Calu3 (cell line): Measurements from ENCODE around the gene RERE. TPM values are rescaled to one million over a fixed set of nuclear protein-coding genes. Genes with fewer than 3 reads are reported as not detected.

Experiments
- BruUV-seq: library from RNA; stranded (reverse); fragments of 400-500 nt; replicated peaks from 2 replicates; lab custom pipeline; 2021; lab: Mats Ljungman, UMichigan
- CTCF ChIA-PET: fragments of 300-600 bp; sonication (Branson Sonifier 250); formaldehyde crosslinking; loops from one replicate; lab custom pipeline; 2022; ENCODE audit warnings: antibody characterized with exemption; lab: Charles Lee
- DNase-seq: peaks from one replicate; pipeline ENCODE4 v3.0.0; 2022
- H3K27ac Mint-ChIP-seq: one replicate; pipeline ENCODE4 v1.8.0; 2022; ENCODE audit warnings: mixed read lengths; ENCODE audit not compliant: unreplicated experiment
- H3K27me3 Mint-ChIP-seq: one replicate; pipeline ENCODE4 v1.8.0; 2022; ENCODE audit warnings: mixed read lengths; ENCODE audit not compliant: unreplicated experiment
- H3K36me3 Mint-ChIP-seq: one replicate; pipeline ENCODE4 v1.8.0; 2022; ENCODE audit warnings: mild to moderate bottlenecking, moderate library complexity, mixed read lengths; ENCODE audit not compliant: insufficient read depth, unreplicated experiment
- H3K4me1 Mint-ChIP-seq: one replicate; pipeline ENCODE4 v1.8.0; 2022; ENCODE audit warnings: mild to moderate bottlenecking, low read depth, mixed read lengths; ENCODE audit not compliant: unreplicated experiment
- H3K4me3 Mint-ChIP-seq: one replicate; pipeline ENCODE4 v1.8.0; 2022; ENCODE audit warnings: mild to moderate bottlenecking, low read depth, moderate library complexity, mixed read lengths; ENCODE audit not compliant: unreplicated experiment
- H3K9me3 Mint-ChIP-seq: one replicate; pipeline ENCODE4 v1.8.0; 2022; ENCODE audit warnings: low read depth, mixed read lengths; ENCODE audit not compliant: unreplicated experiment
- CTCF ChIP-seq: fragments of 200-600 bp; IDR thresholded peaks from one replicate; pipeline ENCODE4 v1.8.0; 2022; ENCODE audit warnings: antibody characterized with exemption; ENCODE audit not compliant: unreplicated experiment
- intact Hi-C: fragments of 100-400 bp; cut with micrococcal nuclease; formaldehyde crosslinking; loops from one replicate; pipeline ENCODE4 v1.10.0; 2022; ENCODE audit not compliant: unreplicated experiment
- total RNA-seq: library from RNA; stranded (reverse); gene quantifications from 2 replicates; pipeline ENCODE4 v1.2.3, GENCODE V29; 2022

Gene RERE
- total RNA-seq, 1 experiment from 2014 or later: 45.9 TPM

GRCh38 chr1:8846263-8846662 lies 28.8 kb upstream of the RERE start:
- BruUV-seq: no TSS peak
- no peaks in the 10 kb centered on the region for H3K27me3 Mint-ChIP-seq
- TF ChIP-seq CTCF: no peak
- no peaks in the 10 kb centered on the region for H3K9me3 Mint-ChIP-seq
- CTCF ChIA-PET: interaction anchor here (0.7 kb wide), 1 partner anchor 9 kb away, joined by 3 read pairs; no protein-coding TSS in a partner anchor
- DNase-seq: no peak
- peaks cover 6% of the 10 kb centered on the region for H3K4me1 Mint-ChIP-seq
- no peak overlapping the region for H3K4me3 Mint-ChIP-seq
- no peak overlapping the region for H3K27ac Mint-ChIP-seq
- no peaks in the 10 kb centered on the region for H3K36me3 Mint-ChIP-seq
- intact Hi-C loops: loop anchor here (10.0 kb wide), 1 partner anchor 101 kb away; no protein-coding TSS in a partner anchor

DNA sequence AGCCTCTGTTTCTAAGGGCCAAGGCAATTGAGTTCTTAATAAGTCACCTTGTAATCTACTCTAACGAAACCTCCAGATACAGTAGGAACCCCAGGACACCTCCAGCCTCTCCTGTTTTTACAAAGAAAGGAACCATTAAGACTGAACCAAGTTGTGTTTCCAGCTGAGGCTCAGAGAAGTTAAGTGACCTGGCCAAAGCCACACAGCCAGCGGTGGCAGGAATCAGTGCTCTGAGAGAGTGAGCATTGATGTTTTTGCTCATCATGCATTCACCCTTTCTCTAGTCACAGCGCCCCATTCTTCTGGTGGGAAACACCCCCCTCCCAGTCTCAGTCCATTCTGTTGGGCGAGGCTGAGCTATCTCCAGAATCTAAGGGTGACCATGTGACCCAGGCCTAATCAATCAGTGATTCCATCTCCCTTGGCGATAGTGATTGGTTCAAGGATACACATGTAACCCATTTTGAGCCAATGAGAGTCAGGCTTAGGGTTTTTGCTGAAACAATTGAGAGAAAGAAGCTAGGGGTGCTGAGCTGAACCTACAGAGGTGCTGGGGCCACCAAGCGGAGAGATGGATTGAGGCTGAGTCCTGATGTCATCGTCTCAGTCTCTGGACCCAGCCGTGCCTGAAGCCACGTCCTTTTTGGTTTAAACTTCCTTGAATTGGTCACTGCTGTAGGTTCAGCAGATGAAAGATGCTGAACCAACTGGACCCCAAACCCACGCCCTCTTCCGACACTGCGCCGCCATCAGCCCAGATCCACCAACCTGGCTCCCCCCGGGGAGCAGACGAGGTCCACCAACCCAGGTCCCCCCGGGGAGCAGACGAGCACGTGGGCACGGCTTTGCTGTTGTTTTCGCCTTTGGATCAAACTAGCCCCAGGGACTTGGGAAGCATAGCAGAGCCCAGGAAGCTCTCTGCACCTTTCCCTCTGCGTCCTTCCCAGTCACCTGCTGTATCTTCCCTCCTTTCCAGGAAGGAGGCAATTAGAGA lies 28.0 kb upstream of the RERE start:
- CTCF ChIA-PET: no interaction called here
- no peak overlapping the region for H3K4me3 Mint-ChIP-seq

GRCh38 chr1:8844501-8845006 lies 27.1 kb upstream of the RERE start:
- no peak for DNase-seq
- BruUV-seq: no TSS peak
- H3K36me3 Mint-ChIP-seq: no peaks in the 10 kb centered on the region
- no peaks in the 10 kb centered on the region for H3K27me3 Mint-ChIP-seq
- H3K9me3 Mint-ChIP-seq: peaks cover 5% of the 10 kb centered on the region
- TF ChIP-seq CTCF: no peak
- CTCF ChIA-PET: no interaction called here
- no peak overlapping the region for H3K27ac Mint-ChIP-seq
- peaks cover 6% of the 10 kb centered on the region for H3K4me1 Mint-ChIP-seq
- no peak overlapping the region for H3K4me3 Mint-ChIP-seq
- intact Hi-C loops: loop anchor here (10.0 kb wide), 1 partner anchor 100 kb away; no protein-coding TSS in a partner anchor

More for the DNA sequence above, 28.0 kb upstream of the RERE start:
- BruUV-seq: no TSS peak
- no peak for DNase-seq
- no peaks in the 10 kb centered on the region for H3K27me3 Mint-ChIP-seq
- no peak overlapping the region for H3K27ac Mint-ChIP-seq
- H3K36me3 Mint-ChIP-seq: no peaks in the 10 kb centered on the region
- H3K9me3 Mint-ChIP-seq: peaks cover 2% of the 10 kb centered on the region
- intact Hi-C loops: loop anchor here (10.0 kb wide), 1 partner anchor 101 kb away; no protein-coding TSS in a partner anchor
- H3K4me1 Mint-ChIP-seq: peaks cover 6% of the 10 kb centered on the region
- no peak for TF ChIP-seq CTCF

DNA sequence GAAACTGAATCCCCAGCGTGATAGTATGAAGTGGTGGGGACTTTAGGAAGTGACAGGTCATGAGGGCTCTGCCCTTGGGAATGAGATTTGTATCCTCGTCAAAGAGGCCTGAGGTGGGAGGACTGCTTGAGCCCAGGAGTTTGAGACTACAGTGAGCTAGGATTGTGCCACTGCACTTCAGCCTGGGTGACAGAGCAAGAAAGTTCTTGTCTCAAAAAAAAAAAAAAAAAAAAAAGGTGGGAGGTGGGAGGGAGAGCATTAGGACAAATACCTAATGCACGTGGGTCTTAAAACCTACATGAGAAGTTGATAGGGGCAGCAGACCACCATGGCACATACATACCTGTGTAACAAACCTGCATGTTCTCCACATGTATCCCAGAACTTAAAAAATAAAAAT lies 24.0 kb upstream of the RERE start:
- no peak for DNase-seq
- no peak overlapping the region for H3K4me3 Mint-ChIP-seq
- intact Hi-C loops: loop anchor here (10.0 kb wide), 1 partner anchor 97 kb away; no protein-coding TSS in a partner anchor
- H3K4me1 Mint-ChIP-seq: no peaks in the 10 kb centered on the region
- TF ChIP-seq CTCF: no peak
- H3K27ac Mint-ChIP-seq: no peak overlapping the region
- peaks cover 5% of the 10 kb centered on the region for H3K9me3 Mint-ChIP-seq
- BruUV-seq: no TSS peak
- CTCF ChIA-PET: no interaction called here
- no peaks in the 10 kb centered on the region for H3K27me3 Mint-ChIP-seq
- no peaks in the 10 kb centered on the region for H3K36me3 Mint-ChIP-seq
